ENCODE data around the gene INTS11.

The INTS11 gene

GRCh38 chr1:1337793-1338147 lies 13.3 kb upstream of the INTS11 start:
- peaks cover 4% of the 10 kb centered on the region for H3K36me3 ChIP-seq (ENCODE audit: control insufficient read depth, insufficient read depth, low read length)
- H3K4me3 ChIP-seq (replicated peaks; ENCODE audit: low read depth, low read length): no peak overlapping the region
- no peaks in the 10 kb centered on the region for H3K27me3 ChIP-seq (replicated peaks; ENCODE audit: control insufficient read depth, insufficient read depth, low read length)
- no peak for DNase-seq (ENCODE audit: extremely low read depth, insufficient read length)
- no peak for TF ChIP-seq CTCF (IDR thresholded peaks at IDR 0.05; ENCODE audit: insufficient read depth, low read length, poor library complexity, severe bottlenecking)

GRCh38 chr1:1336931-1337792 lies 12.7 kb upstream of the INTS11 start:
- Histone ChIP-seq H3K4me3 (replicated peaks; ENCODE audit: low read depth, low read length) (no peak overlapping the region), H3K27me3 (replicated peaks; ENCODE audit: control insufficient read depth, insufficient read depth, low read length) (no peaks in the 10 kb centered on the region), H3K36me3 (ENCODE audit: control insufficient read depth, insufficient read depth, low read length) (peaks cover 4% of the 10 kb centered on the region)
- no peak for TF ChIP-seq CTCF (IDR thresholded peaks at IDR 0.05; ENCODE audit: insufficient read depth, low read length, poor library complexity, severe bottlenecking)
- DNase-seq (ENCODE audit: extremely low read depth, insufficient read length): no peak

GRCh38 chr1:1336446-1336845 lies 12.0 kb upstream of the INTS11 start:
- DNase-seq (ENCODE audit: extremely low read depth, insufficient read length): no peak
- TF ChIP-seq CTCF (IDR thresholded peaks at IDR 0.05; ENCODE audit: insufficient read depth, low read length, poor library complexity, severe bottlenecking): no peak
- Histone ChIP-seq H3K27me3 (replicated peaks; ENCODE audit: control insufficient read depth, insufficient read depth, low read length) (no peaks in the 10 kb centered on the region), H3K4me3 (replicated peaks; ENCODE audit: low read depth, low read length) (no peak overlapping the region), H3K36me3 (ENCODE audit: control insufficient read depth, insufficient read depth, low read length) (peaks cover 4% of the 10 kb centered on the region)

- no peak for TF ChIP-seq CTCF (IDR thresholded peaks at IDR 0.05; ENCODE audit: insufficient read depth, low read length, poor library complexity, severe bottlenecking)
- H3K36me3 ChIP-seq (ENCODE audit: control insufficient read depth, insufficient read depth, low read length): no peaks in the 10 kb centered on the region; the same call in none of the 2 replicates
- H3K27me3 ChIP-seq (replicated peaks; ENCODE audit: control insufficient read depth, insufficient read depth, low read length): no peaks in the 10 kb centered on the region
- no peak for DNase-seq (ENCODE audit: extremely low read depth, insufficient read length)
- no peak overlapping the region for H3K4me3 ChIP-seq (replicated peaks; ENCODE audit: low read depth, low read length)
Observed at GRCh38 chr1:1335792-1336248, 11.4 kb upstream of the INTS11 start.

GRCh38 chr1:1335283-1335682 lies 10.8 kb upstream of the INTS11 start:
- H3K4me3 ChIP-seq (replicated peaks; ENCODE audit: low read depth, low read length): no peak overlapping the region
- H3K36me3 ChIP-seq (ENCODE audit: control insufficient read depth, insufficient read depth, low read length): no peaks in the 10 kb centered on the region; the same call in none of the 2 replicates
- TF ChIP-seq CTCF (IDR thresholded peaks at IDR 0.05; ENCODE audit: insufficient read depth, low read length, poor library complexity, severe bottlenecking): no peak
- H3K27me3 ChIP-seq (replicated peaks; ENCODE audit: control insufficient read depth, insufficient read depth, low read length): no peaks in the 10 kb centered on the region
- no peak for DNase-seq (ENCODE audit: extremely low read depth, insufficient read length)
